Activated CD4-positive, alpha-beta T cell treated with anti-CD3 and anti-CD28 coated beads, Interleukin-2, amount 50 U/mL, for 16 hours (primary cell): ENCODE data around the gene LMNTD2.
"Not testable (repeated sequence)": the region's sequence is repeated elsewhere in the genome, so short reads cannot be mapped to it uniquely, and the experiment has no call there.

Experiments used
- DNase-seq: peaks from one replicate; pipeline ENCODE4 v3.0.0-alpha.2; 2020

Gene LMNTD2

GRCh38 chr11:532527-532985 is 28.0 kb downstream of the LMNTD2 start:
- no peak for DNase-seq

GRCh38 chr11:531919-532526 is 28.5 kb downstream of the LMNTD2 start:
- DNase-seq = no peak

DNA sequence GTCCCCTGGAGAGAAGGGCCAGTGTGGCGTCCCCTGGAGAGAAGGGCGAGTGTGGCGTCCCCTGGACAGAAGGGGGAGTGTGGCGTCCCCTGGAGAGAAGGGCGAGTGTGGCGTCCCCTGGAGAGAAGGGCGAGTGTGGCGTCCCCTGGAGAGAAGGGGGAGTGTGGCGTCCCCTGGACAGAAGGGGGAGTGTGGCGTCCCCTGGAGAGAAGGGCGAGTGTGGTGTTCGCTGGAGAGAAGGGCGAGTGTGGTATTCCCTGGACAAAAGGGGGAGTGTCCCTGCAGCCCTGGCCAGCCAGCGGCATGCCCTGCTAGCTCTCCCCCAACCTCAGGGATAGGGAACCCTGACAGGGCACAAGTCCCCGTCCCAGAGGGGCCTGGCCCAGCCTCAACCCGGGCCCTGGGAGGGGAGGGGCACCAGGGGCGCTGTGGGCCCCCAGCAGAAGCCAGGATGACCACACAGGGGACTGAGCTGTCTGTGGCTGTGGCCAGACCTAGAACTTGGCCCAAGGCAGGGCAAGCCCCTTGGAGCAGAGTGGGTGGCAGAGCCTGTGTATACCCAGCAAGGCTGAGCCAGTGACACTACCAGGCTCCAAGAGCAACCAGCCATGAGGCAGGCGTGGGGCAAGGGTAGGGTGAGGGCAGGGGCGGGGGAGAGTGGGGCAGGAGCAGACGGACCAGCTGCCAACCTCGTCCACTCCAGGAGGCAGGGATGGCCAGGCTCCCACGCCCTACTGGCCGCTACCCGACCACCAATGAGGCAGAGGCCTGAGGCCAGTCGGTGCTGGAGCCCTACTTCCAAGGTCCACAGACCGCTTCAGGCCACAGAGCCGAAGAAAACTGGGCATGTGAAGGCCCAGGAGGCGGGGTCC is 29.3 kb downstream of the LMNTD2 start:
- no peak for DNase-seq

DNA sequence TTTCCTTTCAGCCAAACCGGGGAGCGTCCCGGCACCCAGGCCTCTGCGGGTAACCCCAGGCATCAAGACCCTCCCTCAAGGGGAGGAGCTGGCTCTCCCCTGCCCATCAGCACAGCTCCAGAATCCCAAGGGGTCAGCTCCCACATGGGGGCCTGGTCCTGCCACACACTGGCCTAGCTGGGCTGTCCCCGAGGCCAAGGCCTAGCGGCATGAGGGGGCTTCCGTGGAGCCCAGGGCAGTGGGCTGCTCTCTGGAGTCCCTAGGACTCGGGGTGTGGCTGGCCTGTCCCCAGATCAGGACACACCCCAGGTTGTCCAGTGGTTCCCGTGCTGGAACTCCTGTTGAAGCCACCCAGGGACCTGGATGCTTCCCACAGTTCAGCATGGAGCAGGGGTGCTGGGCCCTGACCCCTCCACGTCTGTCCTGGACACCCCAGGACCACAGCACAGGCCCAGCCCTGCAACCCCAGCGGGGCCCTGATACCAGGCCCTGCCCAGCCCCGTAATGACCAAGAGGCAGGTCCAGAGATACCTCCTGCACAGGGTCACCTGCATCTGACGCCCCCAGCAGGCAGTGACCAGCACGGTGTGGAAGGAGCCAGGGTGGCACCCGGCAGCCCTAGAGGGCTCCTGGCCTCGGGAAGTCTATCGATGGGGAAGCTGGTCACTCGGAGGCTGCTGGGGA is 30.7 kb downstream of the LMNTD2 start:
- no peak for DNase-seq

DNA sequence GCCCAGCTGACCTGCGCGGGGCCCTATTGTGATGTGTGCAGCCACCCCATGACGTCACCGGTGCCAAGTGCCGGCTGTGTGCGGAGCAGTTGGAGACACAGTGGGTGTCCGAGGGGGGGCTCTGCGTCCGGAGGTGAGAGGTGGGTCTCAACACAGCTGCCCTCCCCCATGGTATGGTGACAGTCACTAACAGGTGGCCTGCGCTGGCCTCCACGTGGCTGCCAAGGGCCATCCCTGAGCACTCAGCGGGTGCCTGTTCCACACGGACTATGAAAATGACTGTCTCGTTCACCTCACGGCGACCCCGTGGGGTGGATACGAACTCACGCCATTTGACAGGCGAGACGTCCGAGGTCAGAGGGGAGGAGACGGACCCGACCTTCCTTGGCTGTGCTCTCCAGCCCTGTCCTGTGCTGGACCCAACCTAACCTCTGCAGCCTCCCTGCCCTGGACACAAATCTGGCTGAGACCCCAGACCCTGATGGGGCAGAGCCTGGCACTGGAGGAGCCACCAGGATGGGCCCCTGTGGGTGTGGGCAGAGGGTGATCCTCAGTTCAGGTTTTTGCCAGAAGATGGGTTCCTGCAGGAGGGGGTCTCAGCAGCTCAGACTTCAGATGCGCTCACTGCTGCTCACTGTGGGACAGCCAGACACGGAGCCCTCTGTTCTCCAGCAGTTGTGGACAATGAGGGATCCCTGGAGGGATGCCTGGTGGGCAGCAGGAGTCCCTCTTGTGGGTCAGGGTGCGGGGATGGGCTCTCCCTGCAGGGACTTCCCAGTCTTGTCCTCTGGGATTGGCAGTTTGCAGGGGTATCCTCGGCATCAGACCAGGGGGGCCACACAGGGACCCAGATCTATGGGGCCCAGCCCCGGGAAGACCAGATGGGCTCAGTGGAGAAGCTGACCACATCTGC is 31.5 kb downstream of the LMNTD2 start:
- DNase-seq = no peak

DNA sequence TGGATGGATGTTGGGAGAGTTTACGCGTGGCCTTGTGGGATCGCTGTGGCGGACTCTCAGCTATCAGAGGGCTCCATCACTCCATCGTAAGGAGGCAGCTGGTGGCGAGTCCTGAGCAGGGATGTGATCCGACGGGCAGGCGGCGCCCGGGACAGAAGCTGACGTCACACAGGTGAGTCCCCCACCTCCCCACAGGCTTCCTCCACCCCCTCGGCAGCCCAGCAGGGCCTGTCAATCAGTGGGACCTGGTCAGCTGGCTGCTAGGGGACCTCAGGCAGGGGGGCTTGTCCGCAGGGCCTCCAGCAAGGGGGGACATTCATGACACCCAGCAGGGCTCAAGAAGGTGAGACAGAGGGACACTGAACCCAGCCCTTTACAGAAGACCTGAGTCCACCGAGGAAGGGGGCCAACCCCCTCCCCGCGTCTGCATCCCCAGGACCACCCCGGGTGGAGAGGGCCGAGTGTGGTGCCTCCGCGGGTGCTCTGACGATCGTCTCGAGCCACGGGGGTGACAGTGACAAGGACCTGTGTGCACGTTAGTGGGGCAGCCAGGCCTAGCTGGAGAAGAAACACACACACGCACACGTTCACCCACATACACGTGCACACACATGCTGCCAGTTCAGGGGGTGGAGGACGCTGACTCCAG is 32.2 kb downstream of the LMNTD2 start:
- DNase-seq = no peak

DNA sequence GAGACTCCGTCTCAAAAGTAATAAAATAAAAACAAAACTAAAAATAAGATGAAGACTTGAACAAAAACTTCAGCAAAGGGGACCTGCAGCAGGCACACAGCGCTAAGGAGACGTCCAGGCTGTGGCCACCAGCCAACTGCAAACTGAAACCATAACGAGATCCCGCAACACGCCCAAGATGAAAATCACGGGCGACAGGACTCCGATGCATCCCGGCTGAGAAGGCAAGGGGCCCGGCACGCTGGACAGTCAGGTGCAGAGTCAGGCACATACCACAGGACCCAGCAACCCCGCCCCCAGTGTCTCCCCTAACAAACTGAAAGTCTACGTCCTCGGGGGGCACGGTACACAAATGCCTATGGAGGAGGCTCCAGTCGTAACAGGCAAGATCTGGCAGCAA is 34.3 kb downstream of the LMNTD2 start:
- DNase-seq = no peak

GRCh38 chr11:521177-521688 is 39.3 kb downstream of the LMNTD2 start:
- DNase-seq = no peak

DNA sequence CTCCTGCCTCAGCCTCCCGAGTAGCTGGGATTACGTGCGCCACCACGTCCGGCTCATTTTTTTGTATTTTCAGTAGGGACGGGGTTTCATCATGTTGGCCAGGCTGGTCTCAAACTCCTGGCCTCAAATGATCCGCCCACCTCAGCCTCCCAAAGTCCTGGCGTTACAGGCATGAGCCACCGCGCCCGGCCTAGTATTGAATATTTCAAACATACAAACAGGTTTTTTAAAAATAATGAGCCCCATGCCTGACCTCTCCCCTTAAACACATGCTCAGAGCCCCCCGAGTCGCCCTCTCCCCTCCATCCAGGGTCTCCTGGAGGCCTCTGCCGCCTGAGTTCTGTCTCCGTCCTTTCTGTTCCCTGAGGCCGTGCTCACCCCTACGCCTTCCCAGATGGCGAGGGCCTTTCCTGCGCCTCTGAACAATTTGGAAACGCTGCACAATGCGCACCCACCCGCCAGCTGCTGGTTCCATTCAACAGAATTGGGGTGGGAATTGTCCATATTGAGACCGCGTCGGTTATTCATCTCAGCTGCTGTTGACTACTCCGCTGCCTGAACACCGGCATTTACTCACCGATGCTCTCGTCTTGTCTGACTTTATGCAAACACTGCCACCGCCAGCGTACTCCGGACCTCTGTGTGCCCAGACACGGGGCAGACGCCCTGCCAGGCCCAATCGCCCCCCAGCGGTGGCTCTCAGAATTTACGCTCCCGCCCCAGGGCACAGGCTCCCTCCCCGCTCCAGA is 39.9 kb downstream of the LMNTD2 start:
- peak; percentile 15 for DNase-seq

GRCh38 chr11:518463-519202 is 41.9 kb downstream of the LMNTD2 start:
- DNase-seq = peak; percentile 88

DNA sequence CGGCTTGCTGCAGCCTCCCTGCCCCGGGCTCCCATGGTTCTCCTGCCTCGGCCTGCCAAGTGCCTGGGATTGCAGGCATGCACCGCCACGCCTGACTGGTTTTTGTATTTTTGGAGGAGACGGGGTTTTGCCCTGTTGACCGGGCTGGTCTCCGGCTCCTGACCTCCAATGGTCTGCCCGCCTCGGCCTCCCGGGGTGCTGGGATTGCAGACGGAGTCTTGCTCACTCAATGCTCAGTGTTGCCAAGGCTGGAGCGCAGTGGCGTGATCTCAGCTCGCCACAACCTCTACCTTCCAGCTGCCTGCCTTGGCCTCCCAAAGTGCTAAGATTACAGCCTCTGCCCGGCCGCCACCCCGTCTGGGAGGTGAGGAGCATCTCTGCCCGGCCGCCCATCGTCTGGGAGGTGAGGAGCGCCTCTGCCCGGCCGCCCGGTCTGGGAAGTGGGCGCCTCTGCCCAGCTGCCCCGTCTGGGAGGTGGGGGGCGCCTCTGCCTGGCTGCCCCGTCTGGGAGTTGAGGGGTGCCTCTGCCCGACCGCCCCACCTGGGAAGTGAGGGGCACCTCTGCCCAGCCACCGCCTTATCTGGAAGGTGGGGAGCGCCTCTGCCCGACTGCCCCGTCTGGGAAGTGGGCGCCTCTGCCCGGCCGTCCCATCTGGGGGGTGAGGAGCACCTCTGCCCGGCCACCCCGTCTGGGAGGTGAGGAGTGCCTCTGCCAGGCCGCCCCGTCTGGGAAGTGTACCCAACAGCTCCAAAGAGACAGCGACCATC is 43.4 kb downstream of the LMNTD2 start:
- DNase-seq = not testable (repeated sequence)

DNA sequence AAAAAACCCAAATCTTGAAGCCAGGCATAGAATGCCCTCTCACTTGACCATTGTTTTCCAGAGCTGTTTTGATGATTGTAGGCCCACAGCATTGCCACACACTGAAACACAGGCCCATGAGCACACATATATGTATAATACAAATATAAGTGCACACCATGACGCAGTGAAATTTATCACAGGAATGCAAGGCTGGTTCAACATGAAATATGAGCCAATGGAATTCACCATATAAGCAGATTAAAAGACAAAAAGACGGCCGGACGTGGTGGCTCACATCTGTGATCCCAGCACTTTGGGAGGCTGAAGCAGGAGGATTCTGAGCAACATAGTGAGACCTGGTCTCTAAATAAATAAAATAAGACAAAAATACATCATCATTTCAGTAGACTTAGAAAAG is 44.1 kb downstream of the LMNTD2 start:
- no peak for DNase-seq

DNA sequence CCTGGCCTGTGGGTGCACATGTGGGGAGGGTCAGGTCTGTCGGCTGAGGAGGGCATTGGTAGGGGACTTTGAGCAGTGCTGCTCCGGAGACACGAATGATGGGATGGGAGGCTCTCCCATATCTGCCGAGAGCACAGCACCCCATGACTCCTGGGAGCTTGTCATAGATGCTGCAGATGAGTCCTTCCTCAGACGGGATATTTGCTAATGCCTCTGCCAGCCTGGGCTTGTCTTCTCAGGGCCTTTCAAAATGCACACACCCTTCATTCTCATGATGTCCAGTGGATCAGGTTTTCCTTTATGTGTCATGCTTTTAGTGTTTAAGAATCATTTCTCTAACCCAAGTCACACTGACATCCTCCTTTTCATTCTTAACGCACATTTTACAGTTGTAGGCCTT is 45.4 kb downstream of the LMNTD2 start:
- DNase-seq = no peak

DNA sequence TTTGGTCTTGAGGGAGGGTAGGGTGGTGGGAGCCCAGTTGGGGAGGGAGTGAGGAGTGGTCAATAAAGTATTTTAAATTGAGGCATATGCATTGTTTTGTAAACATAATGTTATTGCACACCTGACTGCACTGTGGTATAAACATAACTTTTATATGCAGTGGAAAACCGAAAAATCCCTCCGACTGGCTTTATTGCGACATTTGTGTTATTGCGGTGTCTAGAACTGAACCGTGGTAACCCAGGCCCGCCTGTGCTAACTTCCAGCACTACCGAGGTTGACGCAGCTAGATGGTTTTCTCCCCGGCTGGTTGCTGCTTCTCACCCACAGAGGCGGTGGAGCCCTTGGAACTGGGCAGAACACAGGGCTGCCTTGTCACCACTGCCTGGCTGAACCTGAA is 45.9 kb downstream of the LMNTD2 start:
- DNase-seq = no peak

GRCh38 chr11:512761-513595 is 47.6 kb downstream of the LMNTD2 start:
- DNase-seq = no peak

GRCh38 chr11:508956-509355 is 51.6 kb downstream of the LMNTD2 start:
- no peak for DNase-seq

- DNase-seq = no peak
Observed at GRCh38 chr11:507727-508515, 52.6 kb downstream of the LMNTD2 start.
